Tibial nerve (tissue), 4 donors: ENCODE data around the gene GOLGA6L26.
"Not testable (repeated sequence)": the region's sequence is repeated elsewhere in the genome, so short reads cannot be mapped to it uniquely, and the experiment has no call there.

Source experiments
- EP300 ChIP-seq, 2 donors: sonication (generic); formaldehyde crosslinking; IDR thresholded peaks; one replicate each; pipeline ENCODE4 v1.6.1; 2017; ENCODE audit warnings: antibody characterized with exemption in 2 of 2, mild to moderate bottlenecking in 1 of 2
- POLR2A ChIP-seq, 2 donors: fragments of 450-650 bp; IDR thresholded peaks; one replicate each; pipeline ENCODE4 v1.6.1; 2017; ENCODE audit warnings: antibody characterized with exemption in 2 of 2, mild to moderate bottlenecking in 2 of 2, moderate library complexity in 2 of 2
- TF ChIP-seq, protein P1 (sequence below), 5 experiments: fragments of 200-600 bp in 3 of 5; fragments of 450-650 bp in 2 of 5; sonication (generic) in 3 of 5; IDR thresholded peaks; one replicate each; pipeline ENCODE4 v1.5.1; 2016 to 2019; ENCODE audit warnings: antibody characterized with exemption in 5 of 5, mild to moderate bottlenecking in 3 of 5, moderate library complexity in 2 of 5

DNA sequence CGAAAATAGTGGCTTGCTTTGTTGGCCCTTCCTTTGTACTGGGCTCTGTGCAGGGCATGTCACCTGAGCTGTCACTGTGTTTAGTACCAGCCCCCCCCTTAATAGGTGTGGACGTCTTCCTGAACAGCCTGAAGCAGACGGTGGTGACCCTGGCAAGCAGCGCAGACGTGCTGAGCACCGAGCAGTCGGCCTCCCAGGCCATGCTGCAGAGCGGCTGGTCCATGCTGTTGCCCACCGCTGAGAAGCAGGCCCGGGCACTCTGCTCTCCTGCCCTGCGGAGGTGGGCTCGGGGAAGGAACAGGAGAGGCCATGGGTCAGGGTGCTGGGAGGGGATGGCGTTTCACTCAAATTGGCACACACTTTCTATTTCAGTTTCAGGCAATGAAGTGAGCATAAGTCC is 22.8 kb downstream of the GOLGA6L26 start:
- TF ChIP-seq, protein P1, sequence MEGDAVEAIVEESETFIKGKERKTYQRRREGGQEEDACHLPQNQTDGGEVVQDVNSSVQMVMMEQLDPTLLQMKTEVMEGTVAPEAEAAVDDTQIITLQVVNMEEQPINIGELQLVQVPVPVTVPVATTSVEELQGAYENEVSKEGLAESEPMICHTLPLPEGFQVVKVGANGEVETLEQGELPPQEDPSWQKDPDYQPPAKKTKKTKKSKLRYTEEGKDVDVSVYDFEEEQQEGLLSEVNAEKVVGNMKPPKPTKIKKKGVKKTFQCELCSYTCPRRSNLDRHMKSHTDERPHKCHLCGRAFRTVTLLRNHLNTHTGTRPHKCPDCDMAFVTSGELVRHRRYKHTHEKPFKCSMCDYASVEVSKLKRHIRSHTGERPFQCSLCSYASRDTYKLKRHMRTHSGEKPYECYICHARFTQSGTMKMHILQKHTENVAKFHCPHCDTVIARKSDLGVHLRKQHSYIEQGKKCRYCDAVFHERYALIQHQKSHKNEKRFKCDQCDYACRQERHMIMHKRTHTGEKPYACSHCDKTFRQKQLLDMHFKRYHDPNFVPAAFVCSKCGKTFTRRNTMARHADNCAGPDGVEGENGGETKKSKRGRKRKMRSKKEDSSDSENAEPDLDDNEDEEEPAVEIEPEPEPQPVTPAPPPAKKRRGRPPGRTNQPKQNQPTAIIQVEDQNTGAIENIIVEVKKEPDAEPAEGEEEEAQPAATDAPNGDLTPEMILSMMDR (IDR thresholded peaks at IDR 0.05), result not testable (repeated sequence)
- not testable (repeated sequence) for TF ChIP-seq EP300, POLR2A (IDR thresholded peaks at IDR 0.05)
